HG03108 (cell line): ENCODE data around the gene TASL.
"Not testable (repeated sequence)": the region's sequence is repeated elsewhere in the genome, so short reads cannot be mapped to it uniquely, and the experiment has no call there.

Experiments
- ATAC-seq: cut with Tn5 transposase; IDR thresholded peaks from one replicate; pipeline ENCODE4 v1.9.1; 2021; ENCODE audit warnings: moderate library complexity; ENCODE audit not compliant: unreplicated experiment

The TASL gene, protein sequence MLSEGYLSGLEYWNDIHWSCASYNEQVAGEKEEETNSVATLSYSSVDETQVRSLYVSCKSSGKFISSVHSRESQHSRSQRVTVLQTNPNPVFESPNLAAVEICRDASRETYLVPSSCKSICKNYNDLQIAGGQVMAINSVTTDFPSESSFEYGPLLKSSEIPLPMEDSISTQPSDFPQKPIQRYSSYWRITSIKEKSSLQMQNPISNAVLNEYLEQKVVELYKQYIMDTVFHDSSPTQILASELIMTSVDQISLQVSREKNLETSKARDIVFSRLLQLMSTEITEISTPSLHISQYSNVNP

DNA sequence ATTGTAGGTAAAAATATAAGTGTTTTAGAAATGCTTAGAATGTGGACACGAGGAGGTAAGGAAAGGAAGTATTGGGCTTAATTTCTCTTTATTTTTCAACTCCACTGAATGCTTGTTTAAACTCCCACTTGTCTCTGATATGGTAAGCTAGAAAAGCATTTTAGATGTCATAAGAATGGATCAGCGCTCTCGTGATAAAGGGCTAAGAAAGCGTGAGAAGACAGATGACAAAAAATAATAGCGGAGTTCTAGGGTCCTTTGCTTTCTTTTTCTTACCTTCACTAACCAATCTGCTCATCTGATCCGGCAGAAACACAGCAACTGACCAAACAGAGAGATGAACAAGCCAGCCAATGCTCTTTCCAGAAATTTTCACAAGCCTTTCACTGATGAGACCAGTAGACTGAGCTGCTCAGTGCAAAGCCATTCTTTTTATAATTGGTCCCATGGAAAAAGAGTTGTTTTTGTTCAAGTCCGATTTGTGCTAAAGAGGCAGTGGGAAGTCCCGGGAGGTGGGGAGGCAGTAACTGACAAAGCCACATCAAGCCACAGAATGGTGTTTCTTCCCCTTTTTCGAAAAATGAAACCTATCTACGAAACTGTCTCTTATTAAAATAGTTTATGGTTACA, at the start of gene TASL:
TASL (minus strand) TSS at position 405 of the 630 bp plus-strand sequence. CDS start 17,411 bp downstream, outside the sequence.
- ATAC-seq, result peak; percentile 82

- ATAC-seq, result no peak
Observed at GRCh38 chrX:30626402-30626801, 48.8 kb upstream of the TASL start.

DNA sequence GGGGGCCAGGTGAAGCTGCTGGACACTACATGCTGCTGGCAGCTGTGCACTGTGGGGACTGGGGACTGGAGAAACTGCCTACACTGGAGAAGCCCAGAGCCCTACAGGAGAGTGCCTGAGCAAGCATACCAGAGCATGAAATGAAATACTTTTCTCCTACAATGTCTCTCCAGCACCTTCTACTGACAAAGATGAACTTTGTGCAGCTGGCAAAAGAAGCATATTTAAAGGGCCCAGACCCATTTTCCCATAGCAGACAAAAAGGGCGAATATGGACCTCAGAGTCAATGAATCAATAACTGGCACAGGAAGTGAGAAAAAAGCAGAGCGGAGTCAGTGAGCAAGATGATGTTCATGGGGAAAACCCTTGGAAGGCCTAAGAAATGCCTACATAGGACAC, 44.8 kb upstream of the TASL start:
- ATAC-seq, result no peak

DNA sequence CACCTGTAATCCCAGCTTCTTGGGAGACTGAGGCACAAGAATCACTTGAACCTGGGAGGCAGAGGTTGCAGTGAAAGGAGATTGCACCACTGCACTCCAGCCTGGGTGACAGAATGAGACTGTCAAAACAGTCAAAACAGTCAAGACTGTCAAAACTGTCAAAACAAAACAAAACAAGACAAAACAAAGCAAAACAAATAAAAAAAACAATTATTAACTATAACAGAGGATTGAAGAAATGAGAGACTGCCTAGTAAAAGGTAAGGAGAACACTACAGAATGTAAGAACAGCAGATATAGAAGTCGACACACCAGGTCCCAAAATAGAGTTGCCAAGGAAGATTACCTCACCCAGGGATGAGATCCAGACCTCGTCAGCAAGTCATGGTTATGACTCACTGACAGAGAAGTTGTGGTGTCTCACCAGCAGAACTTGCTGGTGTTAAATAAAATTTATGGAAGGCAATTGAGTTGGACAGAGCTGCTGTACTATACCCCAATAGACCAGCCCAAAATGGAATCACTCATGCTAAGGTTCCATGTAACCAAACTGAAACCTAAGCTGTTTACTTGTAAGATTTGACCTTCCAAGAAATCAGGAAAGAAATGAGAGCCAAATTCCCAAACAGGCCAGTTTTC, 43.5 kb upstream of the TASL start:
- no peak for ATAC-seq

- ATAC-seq, result no peak
Observed at GRCh38 chrX:30620125-30620524, 42.6 kb upstream of the TASL start.

- ATAC-seq, result no peak
Observed at GRCh38 chrX:30618160-30618765, 40.7 kb upstream of the TASL start.

- ATAC-seq, result no peak
Observed at GRCh38 chrX:30615229-30615628, 37.7 kb upstream of the TASL start.

- no peak for ATAC-seq
Observed at GRCh38 chrX:30613721-30614120, 36.2 kb upstream of the TASL start.

- no peak for ATAC-seq
Observed at GRCh38 chrX:30612250-30612655, 34.7 kb upstream of the TASL start.

GRCh38 chrX:30610026-30610425, 32.5 kb upstream of the TASL start:
- no peak for ATAC-seq

GRCh38 chrX:30607155-30607554, 29.6 kb upstream of the TASL start:
- ATAC-seq, result no peak

DNA sequence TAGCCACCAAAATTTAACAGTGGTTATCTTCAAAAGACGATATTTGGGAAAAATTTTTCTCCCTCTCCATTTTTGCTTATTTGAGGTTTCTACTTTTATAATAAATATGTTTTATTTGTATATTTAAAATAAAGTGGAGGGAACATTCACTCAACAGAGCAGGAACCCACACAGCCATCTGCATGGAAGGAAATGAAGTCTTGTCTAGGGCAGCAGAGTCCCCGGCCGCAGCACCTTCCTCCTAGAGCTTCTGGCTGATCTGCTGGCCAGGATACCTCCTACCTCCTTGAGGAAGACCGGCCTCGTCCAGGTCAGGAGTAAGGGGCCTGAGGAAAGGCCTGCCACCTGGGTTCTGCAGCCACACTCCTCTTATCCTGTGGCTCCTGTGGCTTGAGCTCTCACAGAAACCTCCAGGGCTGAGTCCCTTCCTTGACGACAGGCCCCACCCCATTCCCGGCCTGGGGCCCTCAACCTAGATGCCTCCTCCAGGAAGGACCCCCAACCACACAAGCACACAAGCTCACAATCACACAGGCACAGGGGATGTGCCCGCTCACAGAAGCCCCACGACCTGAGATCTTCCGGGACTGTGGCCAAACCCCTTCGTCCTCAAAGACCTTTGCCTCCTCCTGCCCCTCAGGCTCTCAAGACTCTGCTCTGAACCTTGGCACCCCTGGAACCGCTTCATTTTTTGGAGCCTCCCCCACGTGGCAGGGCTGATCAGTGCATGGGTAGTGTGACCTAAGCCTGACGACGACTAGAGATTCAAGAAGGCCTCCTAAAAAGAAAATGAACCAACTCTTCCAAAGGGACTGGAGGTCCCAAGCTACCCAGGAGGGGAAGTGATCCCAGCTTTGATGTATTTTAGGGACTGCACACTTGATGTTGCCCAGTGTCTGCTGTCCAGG, 23.0 kb upstream of the TASL start:
- not testable (repeated sequence) for ATAC-seq

GRCh38 chrX:30597216-30598012, 19.8 kb upstream of the TASL start:
- peak; percentile 80 for ATAC-seq

GRCh38 chrX:30593440-30594200, 16.1 kb upstream of the TASL start:
- peak; percentile 38 for ATAC-seq

DNA sequence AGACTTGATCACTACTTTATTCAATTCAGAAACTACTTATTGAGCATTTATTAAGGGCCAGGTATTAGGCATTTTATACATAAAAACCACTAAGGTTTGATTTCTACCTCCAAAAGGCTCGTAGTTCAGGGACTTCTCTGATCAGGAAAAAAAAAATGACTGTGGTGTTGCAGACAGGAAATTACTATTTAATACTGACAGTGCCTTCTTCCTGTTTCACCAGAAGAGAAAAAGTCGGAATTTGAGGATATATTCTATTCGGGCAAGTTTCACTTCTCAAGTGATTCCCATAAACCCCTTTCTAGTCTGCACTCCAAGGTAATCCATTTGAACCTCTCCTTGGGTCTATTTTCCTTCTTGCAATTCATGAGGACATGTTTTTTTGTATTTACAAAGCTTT, 15.3 kb upstream of the TASL start:
- ATAC-seq, result no peak

DNA sequence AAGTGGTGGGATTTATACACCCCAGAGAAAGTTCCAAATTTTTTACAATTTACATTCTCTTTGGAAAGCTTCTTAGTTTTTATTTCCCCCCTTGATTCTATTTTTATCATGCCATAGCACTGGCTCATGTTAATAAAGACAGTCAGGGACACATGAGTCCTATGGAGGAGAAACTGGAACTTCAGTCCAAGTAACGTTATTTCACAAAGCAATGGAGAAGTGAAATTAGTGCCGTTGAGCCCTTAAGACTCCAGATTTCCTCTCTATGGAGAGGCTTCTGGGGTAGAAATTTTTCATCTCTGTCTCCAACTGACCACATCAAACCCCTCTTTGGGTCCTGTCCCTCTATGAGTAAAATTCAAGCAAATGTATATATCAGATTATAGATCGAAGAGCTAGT, 12.8 kb upstream of the TASL start:
- no peak for ATAC-seq

- ATAC-seq, result no peak
Observed at GRCh38 chrX:30589146-30589888, 11.8 kb upstream of the TASL start.

DNA sequence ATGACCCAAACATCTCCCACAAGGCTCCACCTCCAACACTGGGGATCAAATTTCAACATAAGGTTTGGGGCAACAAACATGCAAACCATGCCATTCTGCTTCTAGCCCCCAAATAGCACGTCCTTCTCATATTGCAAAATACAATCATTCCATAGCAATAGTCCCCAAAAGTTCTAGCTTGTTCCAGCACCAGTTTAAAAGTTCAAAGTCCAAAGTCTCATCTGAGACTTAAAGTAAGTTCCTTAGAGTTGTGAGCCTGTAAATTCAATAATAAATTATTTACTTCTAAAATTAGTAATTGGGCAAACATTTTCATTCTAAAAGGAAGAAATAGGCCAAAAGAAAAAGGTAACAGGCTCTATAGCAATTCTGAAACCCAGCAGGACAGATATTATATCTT, 8.9 kb upstream of the TASL start:
- no peak for ATAC-seq

GRCh38 chrX:30582664-30583063, 5.1 kb upstream of the TASL start:
- no peak for ATAC-seq
